ENCODE data around the gene NXNL1. TPM values are rescaled to one million over a fixed set of nuclear protein-coding genes. Genes with fewer than 3 reads are reported as not detected.
A peak's percentile ranks its signal among the peaks of the same experiment; 100 is the strongest.

The NXNL1 gene
- total RNA-seq, 4 donors from 2014 or later, result not detected

GRCh38 chr19:17406046-17406886 is 54.5 kb downstream of the NXNL1 start:
- WGBS, 2 donors (ENCODE audit: low coverage in 1 of 2), result 65% methylated on average over 10 of the region's 10 CpGs; no CpG with 5 or more reads in 1 of the 2 donors
- TF ChIP-seq POLR2A (IDR thresholded peaks at IDR 0.05), result no peak
- no peak for TF ChIP-seq EP300 (IDR thresholded peaks at IDR 0.05; ENCODE audit: low read depth)
- TF ChIP-seq CTCF (IDR thresholded peaks at IDR 0.05), result no peak
- no peak for TF ChIP-seq POLR2AphosphoS5 (IDR thresholded peaks at IDR 0.05)
- Histone ChIP-seq H3K4me3 (peak overlapping the region in 3 of 4 donors; percentile 16 to 51 (median 28)), H3K27me3 (no peaks in the 10 kb centered on the region), H3K36me3 (no peaks in the 10 kb centered on the region), H3K9me3 (no peaks in the 10 kb centered on the region), H3K4me1 (peaks cover 8 to 37% (median 10%) of the 10 kb centered on the region in 4 donors), H3K27ac (peak overlapping the region; percentile 79 to 86 (median 86))
- DNase-seq, result peak; percentile 48
- intact Hi-C loops (cut with DNase I; ENCODE audit: low total_unique reads), result no loop called here
- in situ Hi-C loops (cut with MboI; ENCODE audit: low pct_ligation_motif_present in 1 of 4, low pct_unique_long_range_greater_than_20kb in 1 of 4, low sequenced_read_pairs in 3 of 4), result no loop called here

Other genes starting within 250 kb of the NXNL1 start
- gene USE1, start 245.6 kb downstream of the NXNL1 start, total RNA-seq, result 10 to 100 TPM; 18.3 to 30.7 (median 24.5) TPM
- 10 to 100 TPM in 3 of 4 donors, 1 to 10 TPM in 1; 4.8 to 42.6 (median 29.9) TPM for gene OCEL1, start 234.7 kb downstream of the NXNL1 start, total RNA-seq
- 100 to 1,000 TPM; 156 to 362 (median 206) TPM for gene NR2F6, start 215.0 kb downstream of the NXNL1 start, total RNA-seq
- gene USHBP1, start 196.2 kb downstream of the NXNL1 start, total RNA-seq, result 1 to 10 TPM in 1 of 4 donors, under 1 TPM in 2, not detected in 1; 0.79 to 1.2 (median 0.96) TPM
- gene BABAM1, start 193.5 kb downstream of the NXNL1 start, total RNA-seq, result 100 to 1,000 TPM in 1 of 4 donors, 10 to 100 TPM in 3; 56.2 to 364 (median 80.2) TPM
- gene ANKLE1, start 179.0 kb downstream of the NXNL1 start, total RNA-seq, result under 1 TPM in 2 of 4 donors, not detected in 2; 0.20 to 0.48 TPM
- 10 to 100 TPM in 1 of 4 donors, 1 to 10 TPM in 3; 6.0 to 14.1 (median 9.1) TPM for gene ABHD8, start 157.5 kb downstream of the NXNL1 start, total RNA-seq
- gene MRPL34, start 155.1 kb downstream of the NXNL1 start, total RNA-seq, result 100 to 1,000 TPM; 243 to 390 (median 272) TPM
- gene DDA1, start 151.4 kb downstream of the NXNL1 start, total RNA-seq, result 10 to 100 TPM; 20.6 to 98.1 (median 22.0) TPM
- 10 to 100 TPM in 2 of 4 donors, 1 to 10 TPM in 2; 6.7 to 73.0 (median 10.3) TPM for gene ANO8, start 126.1 kb downstream of the NXNL1 start, total RNA-seq
- 100 to 1,000 TPM in 1 of 4 donors, 10 to 100 TPM in 3; 24.7 to 206 (median 30.5) TPM for gene GTPBP3, start 123.4 kb downstream of the NXNL1 start, total RNA-seq
- gene PLVAP, start 83.6 kb downstream of the NXNL1 start, total RNA-seq, result 10 to 100 TPM in 3 of 4 donors, 1 to 10 TPM in 1; 3.0 to 37.0 (median 19.2) TPM
- gene CCDC194, start 66.7 kb downstream of the NXNL1 start, total RNA-seq, result not detected
- gene BST2, start 55.3 kb downstream of the NXNL1 start, total RNA-seq, result 10 to 100 TPM in 3 of 4 donors, 1 to 10 TPM in 1; 5.6 to 39.2 (median 19.9) TPM
- 10 to 100 TPM; 22.9 to 84.2 (median 83.1) TPM for gene MVB12A, start 40.9 kb downstream of the NXNL1 start, total RNA-seq
- under 1 TPM in 1 of 4 donors, not detected in 3; 0.48 TPM for gene TMEM221, start 12.3 kb downstream of the NXNL1 start, total RNA-seq
- 10 to 100 TPM in 1 of 4 donors, 1 to 10 TPM in 3; 4.0 to 11.1 (median 7.0) TPM for gene SLC27A1, start 9.6 kb upstream of the NXNL1 start, total RNA-seq
- gene PGLS, start 50.7 kb upstream of the NXNL1 start, total RNA-seq, result 100 to 1,000 TPM in 3 of 4 donors, 10 to 100 TPM in 1; 90.4 to 146 (median 117) TPM
- 10 to 100 TPM; 38.6 to 78.6 (median 54.7) TPM for gene COLGALT1, start 94.7 kb upstream of the NXNL1 start, total RNA-seq
- 1 to 10 TPM in 1 of 4 donors, under 1 TPM in 3; under 0.01 to 1.9 (median 0.30) TPM for gene UNC13A, start 227.4 kb upstream of the NXNL1 start, total RNA-seq

Data from transverse colon (tissue), 4 donors.